Right lobe of liver (tissue), 4 donors: ENCODE results near the gene GABPB2.

ENCODE experiments used
- POLR2A ChIP-seq: fragments of 450-650 bp; IDR thresholded peaks from one replicate; pipeline ENCODE4 v1.6.1; 2017; ENCODE audit warnings: antibody characterized with exemption, mild to moderate bottlenecking
- TF ChIP-seq, protein P1 (sequence below), 4 donors: fragments of 200-600 bp in 3 of 4; fragments of 450-650 bp in 1 of 4; IDR thresholded peaks; one replicate each; pipeline versions ENCODE4 v1.5.1 to v1.8.0; 2016 to 2022; ENCODE audit warnings: antibody characterized with exemption in 4 of 4, mild to moderate bottlenecking in 2 of 4
- donor health status: DM: no; HTN: no; CAD: no.
- donor health status: DM: no; HTN: no; CAD: no.
- donor health status: DM: no; HTN: yes; CAD: no.

DNA sequence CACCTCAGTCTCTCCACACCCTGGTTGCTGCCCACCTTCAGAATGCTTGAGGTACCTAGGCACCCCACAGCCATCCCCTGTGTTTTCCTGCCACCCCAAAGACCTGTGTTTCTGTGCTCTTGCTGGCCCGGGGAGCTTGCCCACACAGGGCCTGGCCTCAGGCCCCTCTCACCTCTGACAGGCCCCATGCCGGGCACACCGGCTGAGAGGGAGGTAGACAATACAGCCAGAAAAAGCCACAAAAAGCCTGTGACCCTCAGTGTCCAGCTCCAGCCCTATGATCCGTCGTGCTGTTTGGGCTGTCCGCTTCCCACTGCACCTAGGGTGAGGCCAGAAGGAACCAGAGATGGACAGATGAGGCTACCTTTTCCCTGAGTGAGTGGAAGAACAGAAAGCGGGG lies 64.4 kb downstream of the GABPB2 start:
- TF ChIP-seq, protein P1, sequence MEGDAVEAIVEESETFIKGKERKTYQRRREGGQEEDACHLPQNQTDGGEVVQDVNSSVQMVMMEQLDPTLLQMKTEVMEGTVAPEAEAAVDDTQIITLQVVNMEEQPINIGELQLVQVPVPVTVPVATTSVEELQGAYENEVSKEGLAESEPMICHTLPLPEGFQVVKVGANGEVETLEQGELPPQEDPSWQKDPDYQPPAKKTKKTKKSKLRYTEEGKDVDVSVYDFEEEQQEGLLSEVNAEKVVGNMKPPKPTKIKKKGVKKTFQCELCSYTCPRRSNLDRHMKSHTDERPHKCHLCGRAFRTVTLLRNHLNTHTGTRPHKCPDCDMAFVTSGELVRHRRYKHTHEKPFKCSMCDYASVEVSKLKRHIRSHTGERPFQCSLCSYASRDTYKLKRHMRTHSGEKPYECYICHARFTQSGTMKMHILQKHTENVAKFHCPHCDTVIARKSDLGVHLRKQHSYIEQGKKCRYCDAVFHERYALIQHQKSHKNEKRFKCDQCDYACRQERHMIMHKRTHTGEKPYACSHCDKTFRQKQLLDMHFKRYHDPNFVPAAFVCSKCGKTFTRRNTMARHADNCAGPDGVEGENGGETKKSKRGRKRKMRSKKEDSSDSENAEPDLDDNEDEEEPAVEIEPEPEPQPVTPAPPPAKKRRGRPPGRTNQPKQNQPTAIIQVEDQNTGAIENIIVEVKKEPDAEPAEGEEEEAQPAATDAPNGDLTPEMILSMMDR (IDR thresholded peaks at IDR 0.05) = no peak
- no peak for TF ChIP-seq POLR2A
